ENCODE results near the gene SPAAR.
"Not testable (repeated sequence)": the region's sequence is repeated elsewhere in the genome, so short reads cannot be mapped to it uniquely, and the experiment has no call there.

The SPAAR gene

GRCh38 chr9:35891646-35892045 is 17.6 kb upstream of the SPAAR start:
- FAIRE-seq (no peak), DNase-seq (ENCODE audit: insufficient read length, low spot score) (no peak)
- TF ChIP-seq POLR2A (IDR thresholded peaks at IDR 0.05; ENCODE audit: low read depth, low read length), result no peak

GRCh38 chr9:35892051-35892450 is 17.2 kb upstream of the SPAAR start:
- TF ChIP-seq POLR2A (IDR thresholded peaks at IDR 0.05; ENCODE audit: low read depth, low read length), result no peak
- FAIRE-seq (no peak), DNase-seq (ENCODE audit: insufficient read length, low spot score) (no peak)

GRCh38 chr9:35896570-35896969 is 12.7 kb upstream of the SPAAR start:
- DNase-seq (ENCODE audit: insufficient read length, low spot score) (no peak), FAIRE-seq (no peak)
- no peak for TF ChIP-seq POLR2A (IDR thresholded peaks at IDR 0.05; ENCODE audit: low read depth, low read length)

- FAIRE-seq; DNase-seq (ENCODE audit: insufficient read length, low spot score): not testable (repeated sequence)
Observed at GRCh38 chr9:35897376-35898099, 11.8 kb upstream of the SPAAR start.

GRCh38 chr9:35898337-35898736 is 11.0 kb upstream of the SPAAR start:
- FAIRE-seq, result no peak
- no peak for TF ChIP-seq POLR2A (IDR thresholded peaks at IDR 0.05; ENCODE audit: low read depth, low read length)
- no peak for DNase-seq (ENCODE audit: insufficient read length, low spot score)

- FAIRE-seq (no peak), DNase-seq (ENCODE audit: insufficient read length, low spot score) (no peak)
- no peak for TF ChIP-seq POLR2A (IDR thresholded peaks at IDR 0.05; ENCODE audit: low read depth, low read length)
Observed at GRCh38 chr9:35899021-35899420, 10.3 kb upstream of the SPAAR start.

GRCh38 chr9:35903049-35903448 is 6.2 kb upstream of the SPAAR start:
- no peak for TF ChIP-seq POLR2A (IDR thresholded peaks at IDR 0.05; ENCODE audit: low read depth, low read length)
- FAIRE-seq, result peak; percentile 11
- no peak for DNase-seq (ENCODE audit: insufficient read length, low spot score)

- no peak for DNase-seq (ENCODE audit: insufficient read length, low spot score)
- no peak for TF ChIP-seq POLR2A (IDR thresholded peaks at IDR 0.05; ENCODE audit: low read depth, low read length)
- no peak for FAIRE-seq
Observed at GRCh38 chr9:35904338-35904737, 5.0 kb upstream of the SPAAR start.

- DNase-seq (ENCODE audit: insufficient read length, low spot score) (no peak), FAIRE-seq (no peak)
- TF ChIP-seq POLR2A (IDR thresholded peaks at IDR 0.05; ENCODE audit: low read depth, low read length), result no peak
Observed at GRCh38 chr9:35905051-35905781, 4.1 kb upstream of the SPAAR start.

- DNase-seq (ENCODE audit: insufficient read length, low spot score), result peak; percentile 60
- peak; percentile 36 for FAIRE-seq
- TF ChIP-seq POLR2A (IDR thresholded peaks at IDR 0.05; ENCODE audit: low read depth, low read length), result peak; percentile 3
Observed at GRCh38 chr9:35905912-35906679, 3.2 kb upstream of the SPAAR start, which contains the start of gene HRCT1. Gene HRCT1, plus strand, starts transcription at chr9:35906202. Its CDS starts 86 bp downstream, at chr9:35906288.

GRCh38 chr9:35906923-35907699 is 2.2 kb upstream of the SPAAR start:
- no peak for TF ChIP-seq POLR2A (IDR thresholded peaks at IDR 0.05; ENCODE audit: low read depth, low read length)
- DNase-seq (ENCODE audit: insufficient read length, low spot score), result no peak
- no peak for FAIRE-seq

- DNase-seq (ENCODE audit: insufficient read length, low spot score) (peak; percentile 60), FAIRE-seq (no peak)
- TF ChIP-seq POLR2A (IDR thresholded peaks at IDR 0.05; ENCODE audit: low read depth, low read length), result peak; percentile 17; the same call in 1 of the 2 replicates
Observed at GRCh38 chr9:35907711-35908503, 1.4 kb upstream of the SPAAR start.

All from H54 (cell line).